IPS-NIHi11 (cell line): ENCODE results near the gene STIM2.

ENCODE experiments used
- DNase-seq: peaks from one replicate; pipeline ENCODE4 v3.0.0; 2012; ENCODE audit warnings: mixed read lengths, low spot score

The STIM2 gene

GRCh38 chr4:27040356-27040755 lies 179.7 kb downstream of the STIM2 start:
- no peak for DNase-seq

DNA sequence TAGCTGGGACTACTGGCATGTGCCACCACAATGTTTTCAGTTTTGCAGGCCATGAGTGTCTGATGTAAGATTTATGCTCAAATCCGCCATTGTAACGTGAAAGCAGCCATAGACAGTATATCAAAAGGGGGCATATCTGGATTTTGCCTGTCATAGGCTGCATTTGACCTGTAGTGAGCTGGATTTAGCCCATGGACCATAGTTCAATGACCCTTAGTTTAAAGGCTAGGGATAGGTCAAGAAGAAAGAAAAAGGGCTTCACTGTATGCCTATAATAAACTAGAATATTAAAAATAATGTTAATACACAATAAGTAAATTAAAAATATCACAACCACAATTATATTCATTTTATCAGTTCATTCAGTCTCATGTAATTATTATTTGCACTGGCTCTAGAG lies 181.8 kb downstream of the STIM2 start:
- no peak for DNase-seq

GRCh38 chr4:27043200-27043599 lies 182.6 kb downstream of the STIM2 start:
- DNase-seq: no peak

GRCh38 chr4:27046851-27047250 lies 186.2 kb downstream of the STIM2 start:
- no peak for DNase-seq

DNA sequence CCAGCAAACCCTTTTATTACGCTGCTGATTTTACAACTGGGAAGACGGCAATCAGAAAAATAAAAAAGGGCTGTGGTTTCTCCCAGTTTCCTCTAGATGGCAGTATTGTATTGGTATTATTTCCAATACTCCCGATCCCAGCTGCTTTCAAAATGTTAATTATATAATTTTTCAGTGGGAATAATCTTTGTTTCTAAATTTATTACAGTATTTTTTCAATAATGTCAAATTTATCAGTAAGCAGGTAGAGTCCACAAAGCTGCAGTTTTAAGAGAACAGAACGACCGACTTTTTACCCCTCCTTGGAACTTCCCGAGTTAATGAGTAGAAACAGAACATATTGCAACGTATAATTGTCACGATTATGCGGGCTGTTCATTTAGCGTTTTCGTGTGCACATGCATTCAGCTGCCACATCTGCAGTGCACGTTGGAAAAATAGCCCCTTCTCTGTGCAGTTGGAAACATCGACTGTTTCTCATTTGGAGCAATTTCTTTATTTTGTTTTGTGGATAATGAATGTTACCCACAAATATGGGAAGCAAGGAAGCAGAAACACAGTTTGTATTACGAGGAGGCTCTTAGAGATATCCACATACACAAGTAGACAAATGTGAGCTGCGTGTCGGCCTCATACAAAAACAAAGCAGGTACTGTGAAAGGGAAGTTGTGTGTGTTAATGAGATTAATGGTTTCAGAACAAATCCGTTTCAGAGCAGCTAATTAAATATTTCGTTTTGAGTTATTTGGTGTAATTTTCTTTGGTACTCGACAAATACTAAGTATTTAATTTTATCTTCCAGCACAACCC lies 188.0 kb downstream of the STIM2 start:
- DNase-seq: peak; percentile 74

- DNase-seq: no peak
Observed at GRCh38 chr4:27049239-27049829, 188.7 kb downstream of the STIM2 start.

GRCh38 chr4:27050731-27051130 lies 190.1 kb downstream of the STIM2 start:
- DNase-seq: no peak

DNA sequence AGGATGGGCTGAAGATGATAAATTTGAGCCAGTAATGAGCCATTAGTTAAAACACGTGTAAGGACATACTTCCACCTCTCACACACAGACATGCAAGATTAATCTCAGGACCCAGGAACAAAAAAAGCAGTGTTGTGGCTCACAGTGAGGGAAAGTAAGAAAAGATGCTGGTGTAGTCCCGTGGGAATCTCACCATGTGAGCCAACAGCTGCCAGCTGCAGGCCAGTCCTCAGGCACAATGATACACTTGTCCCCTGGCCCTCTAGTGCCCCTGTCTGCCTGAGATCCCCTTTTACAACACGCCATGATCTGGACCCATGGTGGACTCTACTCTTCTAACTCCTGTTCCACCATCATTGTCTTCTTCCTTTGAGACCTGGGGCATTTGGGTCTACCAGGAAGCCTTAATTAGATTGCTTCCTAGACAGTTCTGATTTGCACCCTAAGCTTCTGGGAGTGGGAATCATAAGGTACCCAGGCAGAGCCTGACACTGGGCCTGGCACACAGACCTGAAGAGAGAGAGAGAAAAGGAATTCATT lies 194.7 kb downstream of the STIM2 start:
- no peak for DNase-seq

DNA sequence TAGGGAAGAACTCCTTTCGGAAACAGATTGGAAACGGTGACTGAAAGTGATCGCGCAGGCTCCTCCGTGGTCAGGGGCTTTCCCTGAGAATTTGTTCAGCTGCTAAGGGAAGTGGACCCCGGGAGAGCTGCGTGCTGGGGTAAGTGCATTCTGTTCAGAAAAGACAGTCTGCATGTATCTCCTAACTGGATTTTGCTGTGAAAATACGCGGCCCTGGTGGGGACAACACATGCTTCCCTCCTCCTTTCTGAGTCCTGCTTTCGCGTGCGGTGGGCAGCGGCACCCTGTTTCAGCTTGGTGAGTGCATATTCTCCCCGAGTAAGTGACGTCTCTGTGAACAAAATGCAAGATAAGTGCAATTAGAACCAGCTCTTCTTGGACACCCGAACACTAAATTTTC lies 195.6 kb downstream of the STIM2 start:
- no peak for DNase-seq

DNA sequence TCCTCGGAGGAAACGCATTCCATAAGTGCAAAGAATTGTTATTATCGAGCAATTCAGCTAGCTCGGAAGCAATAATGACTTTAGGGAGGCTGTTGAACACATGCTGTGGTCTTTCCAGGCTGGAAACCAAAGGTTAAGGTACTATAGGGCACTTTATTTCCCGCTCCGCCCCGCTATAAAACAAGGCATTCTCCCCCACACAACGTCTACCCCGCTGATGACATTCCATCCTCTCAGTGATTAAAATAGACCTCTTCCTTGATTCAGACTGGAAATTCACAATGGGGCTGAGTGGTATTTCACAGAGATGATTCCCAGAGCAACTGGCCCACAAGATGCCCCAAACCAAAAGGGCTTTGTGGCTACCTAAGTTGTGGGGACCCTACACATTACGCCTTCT lies 196.4 kb downstream of the STIM2 start:
- no peak for DNase-seq

DNA sequence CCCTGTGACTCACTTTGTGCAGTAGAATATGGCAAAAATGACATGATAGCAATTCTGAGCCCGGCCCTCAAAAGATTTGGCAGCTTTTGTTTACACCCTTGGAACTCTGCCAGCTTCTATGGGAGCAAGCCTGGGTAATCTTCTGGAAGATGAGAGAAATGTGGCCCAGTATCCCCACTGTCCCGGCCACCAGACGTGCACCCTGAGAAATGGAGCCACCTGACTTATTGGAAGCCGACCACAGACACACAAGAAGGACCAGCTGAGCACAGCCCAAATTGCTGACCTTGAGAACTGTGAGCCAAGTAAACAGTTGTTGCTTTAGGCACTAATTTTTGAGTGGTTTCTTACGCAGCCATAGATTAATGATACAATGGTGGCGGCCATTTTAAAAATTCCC lies 197.0 kb downstream of the STIM2 start:
- no peak for DNase-seq

DNA sequence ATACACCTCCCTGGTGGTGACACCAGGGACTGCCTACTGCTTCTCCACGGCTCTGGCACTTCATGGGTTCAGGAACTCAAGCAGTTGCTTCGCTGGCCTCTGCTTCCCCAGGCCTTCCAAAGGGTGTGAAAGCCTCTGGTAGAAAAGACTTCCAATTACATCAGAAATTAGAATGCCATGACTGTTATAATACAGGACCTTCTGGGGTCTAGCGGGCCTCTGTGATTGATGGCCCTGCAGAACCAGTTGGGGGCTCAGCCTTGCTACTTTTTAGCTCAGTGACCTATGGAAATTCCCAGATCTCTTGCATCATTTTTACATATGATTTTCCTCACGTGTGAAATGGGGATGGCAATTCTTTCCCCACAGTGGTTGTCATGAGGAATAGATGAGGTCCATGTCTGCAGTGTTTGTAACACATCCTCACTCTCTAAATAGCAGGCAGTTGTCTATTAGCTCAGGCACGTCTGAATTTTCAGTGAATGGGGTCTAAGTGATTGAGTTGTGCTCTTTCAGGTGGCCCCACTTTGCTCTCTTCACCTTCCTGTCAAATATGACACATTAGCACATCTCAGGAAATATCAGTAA lies 198.3 kb downstream of the STIM2 start:
- no peak for DNase-seq

- no peak for DNase-seq
Observed at GRCh38 chr4:27059446-27059845, 198.8 kb downstream of the STIM2 start.

DNA sequence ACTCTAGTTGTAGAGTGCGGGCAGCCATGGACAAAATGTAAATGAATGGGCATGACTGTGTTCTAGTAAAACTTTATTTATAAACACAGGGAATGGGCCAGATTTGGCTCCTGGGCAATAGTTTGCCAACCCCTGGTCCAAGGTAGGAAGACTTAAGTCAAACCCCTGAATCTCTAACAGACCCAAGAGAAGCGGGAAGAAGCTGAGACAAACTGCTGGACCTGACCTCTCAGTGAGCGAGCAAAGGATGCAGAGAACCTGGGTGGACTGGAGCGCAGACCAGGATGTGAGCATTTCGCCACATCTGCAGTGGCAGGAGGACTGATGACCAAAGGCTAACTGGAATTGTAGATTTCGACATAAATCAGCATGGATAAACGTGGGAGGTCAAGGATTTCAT lies 201.6 kb downstream of the STIM2 start:
- no peak for DNase-seq

DNA sequence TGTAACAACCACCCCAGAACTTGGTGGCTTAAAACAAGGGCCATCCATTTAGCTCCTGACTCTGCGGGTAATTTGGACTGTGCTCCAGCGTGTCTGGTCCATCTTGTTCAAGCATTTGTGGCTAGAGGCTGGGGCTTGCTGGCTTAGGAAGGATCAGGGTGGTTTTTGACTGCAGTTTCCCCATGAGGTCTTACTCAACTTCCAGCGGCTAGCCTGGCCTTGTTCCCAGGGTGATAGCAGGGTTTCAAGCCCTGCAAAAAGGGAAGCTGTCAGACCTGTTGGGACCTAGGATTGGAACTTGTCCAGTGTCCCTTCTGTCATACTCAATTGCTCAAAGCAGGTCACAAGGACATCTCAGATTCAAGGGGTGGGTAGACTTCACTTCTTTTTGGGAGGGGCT lies 205.9 kb downstream of the STIM2 start:
- no peak for DNase-seq

DNA sequence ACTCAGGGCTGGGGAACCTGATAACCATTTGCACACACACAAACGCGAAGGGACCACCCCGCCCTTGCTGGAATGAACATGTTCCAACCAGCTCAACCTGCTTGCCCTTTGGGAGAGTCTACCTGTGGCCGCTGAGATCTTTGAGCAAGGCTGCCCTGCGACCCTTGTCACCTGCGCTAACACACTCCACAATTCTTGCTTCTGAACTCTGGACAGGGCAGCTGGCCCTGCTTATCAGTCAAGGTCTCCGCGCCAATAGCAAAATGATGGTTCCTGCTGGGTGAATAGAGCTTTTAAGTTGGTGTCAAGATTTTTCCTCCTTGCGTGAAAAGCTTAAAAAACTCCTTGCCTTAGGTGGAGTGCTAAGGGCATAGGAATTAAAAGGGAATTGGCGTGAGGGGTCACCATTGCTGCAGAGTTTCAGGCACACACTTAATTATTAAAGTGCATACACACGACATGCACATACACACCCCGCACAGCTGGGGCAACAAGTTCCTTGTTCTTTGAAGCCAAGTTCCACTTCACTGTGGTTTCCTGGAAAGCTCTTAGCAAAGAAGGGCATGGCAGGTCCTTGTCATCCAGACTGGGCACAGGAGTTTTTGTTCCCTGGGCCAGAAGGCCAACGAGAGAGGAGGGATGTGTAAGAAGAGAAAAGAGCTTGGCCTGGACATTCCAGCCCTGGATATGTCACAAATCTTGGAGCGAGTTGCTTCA lies 207.7 kb downstream of the STIM2 start:
- DNase-seq: no peak
